Measurements from ENCODE around the gene OR12D1. TPM values are rescaled to one million over a fixed set of nuclear protein-coding genes. Genes with fewer than 3 reads are reported as not detected.

OR12D1 gene
- total RNA-seq, 1 donor from 2014 or later = not detected

GRCh38 chr6:29465279-29465678 is 50.6 kb downstream of the OR12D1 start:
- DNase-seq (ENCODE audit: low read depth in 2 of 2) = no peak

- no peak for DNase-seq (ENCODE audit: low read depth in 2 of 2)
Measured at GRCh38 chr6:29465801-29466200, 51.1 kb downstream of the OR12D1 start.

- DNase-seq (ENCODE audit: low read depth in 2 of 2) = peak; percentile 53 to 73
Measured at GRCh38 chr6:29466241-29466640, 51.5 kb downstream of the OR12D1 start.

Other genes starting within 250 kb of the OR12D1 start
- gene OR2J2, start 244.0 kb upstream of the OR12D1 start, total RNA-seq = not detected in 2 replicates
- not detected in 2 replicates for gene OR14J1, start 113.2 kb upstream of the OR12D1 start, total RNA-seq
- gene OR5V1, start 46.1 kb upstream of the OR12D1 start, total RNA-seq = not detected in 2 replicates
- not detected in 2 replicates for gene OR12D3, start 39.6 kb upstream of the OR12D1 start, total RNA-seq
- not detected in 2 replicates for gene OR12D2, start 19.3 kb upstream of the OR12D1 start, total RNA-seq
- not detected in 2 replicates for gene OR10C1, start 24.4 kb downstream of the OR12D1 start, total RNA-seq
- gene OR11A1, start 42.1 kb downstream of the OR12D1 start, total RNA-seq = not detected in 2 replicates
- gene OR2H1, start 42.2 kb downstream of the OR12D1 start, total RNA-seq = under 0.01 TPM in 1 of 2 replicates, not detected in the other
- not detected in 2 replicates for gene MAS1L, start 73.0 kb downstream of the OR12D1 start, total RNA-seq
- gene UBD, start 144.8 kb downstream of the OR12D1 start, total RNA-seq = 39.0 and 91.9 TPM in 2 replicates
- not detected in 2 replicates for gene OR2H2, start 170.2 kb downstream of the OR12D1 start, total RNA-seq
- 1.9 and 2.9 TPM in 2 replicates for gene GABBR1, start 218.3 kb downstream of the OR12D1 start, total RNA-seq
- not detected in 2 replicates for gene MOG, start 242.2 kb downstream of the OR12D1 start, total RNA-seq